ENCODE measurements around the gene PHF2.

The PHF2 gene

DNA sequence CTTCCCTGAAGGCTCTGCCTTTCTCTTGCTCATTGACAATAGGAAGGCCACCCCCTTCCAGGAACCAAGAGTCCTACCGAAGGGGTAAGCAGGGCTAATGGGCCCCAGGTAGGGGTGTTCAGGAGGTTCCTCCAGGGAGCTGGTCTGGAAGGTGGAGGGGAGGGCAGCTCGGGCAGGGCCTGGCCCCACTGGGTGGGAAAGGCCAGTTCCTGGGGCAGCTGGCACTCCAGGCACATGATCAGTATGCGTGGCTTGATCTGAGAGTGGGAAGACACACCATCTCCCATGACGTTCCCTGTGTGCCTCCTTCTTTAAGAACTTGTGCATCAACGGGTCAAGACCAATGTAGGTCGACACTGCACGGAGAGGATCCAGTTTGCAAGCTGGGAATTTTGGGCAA lies 149.8 kb downstream of the PHF2 start:
- DNase-seq (ENCODE audit: low read depth in 2 of 2) = no peak
- TF ChIP-seq, protein P1, sequence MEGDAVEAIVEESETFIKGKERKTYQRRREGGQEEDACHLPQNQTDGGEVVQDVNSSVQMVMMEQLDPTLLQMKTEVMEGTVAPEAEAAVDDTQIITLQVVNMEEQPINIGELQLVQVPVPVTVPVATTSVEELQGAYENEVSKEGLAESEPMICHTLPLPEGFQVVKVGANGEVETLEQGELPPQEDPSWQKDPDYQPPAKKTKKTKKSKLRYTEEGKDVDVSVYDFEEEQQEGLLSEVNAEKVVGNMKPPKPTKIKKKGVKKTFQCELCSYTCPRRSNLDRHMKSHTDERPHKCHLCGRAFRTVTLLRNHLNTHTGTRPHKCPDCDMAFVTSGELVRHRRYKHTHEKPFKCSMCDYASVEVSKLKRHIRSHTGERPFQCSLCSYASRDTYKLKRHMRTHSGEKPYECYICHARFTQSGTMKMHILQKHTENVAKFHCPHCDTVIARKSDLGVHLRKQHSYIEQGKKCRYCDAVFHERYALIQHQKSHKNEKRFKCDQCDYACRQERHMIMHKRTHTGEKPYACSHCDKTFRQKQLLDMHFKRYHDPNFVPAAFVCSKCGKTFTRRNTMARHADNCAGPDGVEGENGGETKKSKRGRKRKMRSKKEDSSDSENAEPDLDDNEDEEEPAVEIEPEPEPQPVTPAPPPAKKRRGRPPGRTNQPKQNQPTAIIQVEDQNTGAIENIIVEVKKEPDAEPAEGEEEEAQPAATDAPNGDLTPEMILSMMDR (IDR thresholded peaks at IDR 0.05; ENCODE audit: low read depth, low read length) = no peak
- no peak overlapping the region for H3K4me3 ChIP-seq (replicated peaks in 1 of 2; ENCODE audit: low read depth in 2 of 2, low read length in 2 of 2)
